ENCODE results near the gene MRGPRE.

Gene MRGPRE

DNA sequence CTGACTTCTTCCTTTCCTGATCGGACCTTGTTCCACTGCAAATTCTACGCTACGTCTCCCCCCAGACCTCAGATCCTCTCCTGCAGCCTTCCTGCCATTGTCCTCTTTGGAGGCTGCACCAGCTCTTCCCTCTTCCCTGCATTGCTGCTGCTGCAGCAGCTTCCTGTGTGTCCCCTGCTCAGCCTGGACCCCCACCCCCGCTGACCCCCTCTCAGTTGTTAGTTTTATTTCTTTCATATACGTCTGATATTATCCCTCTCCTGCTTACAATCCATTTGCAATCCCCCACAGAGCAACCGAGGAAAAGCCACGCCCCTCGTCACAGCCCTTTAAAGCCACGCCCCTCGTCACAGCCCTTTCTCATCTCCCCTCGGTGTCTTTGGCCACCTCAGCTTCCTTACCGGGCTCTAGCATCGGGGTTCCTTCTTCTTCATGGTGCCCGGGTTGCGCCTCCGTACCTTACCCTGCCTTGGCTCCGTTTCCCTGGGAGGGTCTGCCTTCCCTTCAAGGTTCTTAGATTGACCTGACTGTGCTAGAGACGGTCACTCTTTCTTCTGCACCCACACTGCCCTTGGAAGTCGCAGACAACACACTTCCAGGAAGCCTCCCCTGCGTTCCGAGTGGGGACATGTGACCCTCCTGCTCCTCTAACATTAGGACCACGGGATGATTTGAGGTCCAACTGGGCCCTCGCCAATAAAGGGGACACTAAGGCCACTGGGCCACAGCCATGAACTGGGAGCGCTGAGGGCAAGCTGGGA is 18.4 kb downstream of the MRGPRE start:
- DNase-seq (ENCODE audit: low spot score), result no peak

DNA sequence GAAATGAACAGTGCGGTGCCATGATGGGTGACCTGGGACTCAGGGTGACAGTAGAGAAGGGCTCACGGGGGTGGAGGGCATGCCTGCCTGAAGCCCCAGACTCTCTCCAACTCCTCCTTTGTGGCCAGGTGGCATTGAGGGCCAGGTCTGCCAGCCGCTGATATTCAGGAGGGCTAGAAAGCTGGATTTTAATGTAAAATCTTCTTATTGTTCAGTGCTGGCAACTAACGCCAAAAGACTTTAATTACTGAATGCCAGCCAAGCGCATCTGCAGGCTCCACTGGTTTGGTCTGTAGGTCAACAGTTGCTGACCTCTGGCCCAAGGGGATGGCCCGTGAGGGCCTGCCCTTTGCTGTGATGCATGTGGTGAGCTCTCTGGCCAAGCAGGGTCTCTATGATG is 23.9 kb downstream of the MRGPRE start:
- peak; percentile 4 for DNase-seq (ENCODE audit: low spot score)

- DNase-seq (ENCODE audit: low spot score), result peak; percentile 97
These were observed 24.6 kb downstream of the MRGPRE start for GRCh38 chr11:3207526-3208189.

GRCh38 chr11:3206922-3207204 is 25.4 kb downstream of the MRGPRE start:
- no peak for DNase-seq (ENCODE audit: low spot score)

- DNase-seq (ENCODE audit: low spot score), result no peak
These were observed 25.9 kb downstream of the MRGPRE start for GRCh38 chr11:3206156-3206921.

DNA sequence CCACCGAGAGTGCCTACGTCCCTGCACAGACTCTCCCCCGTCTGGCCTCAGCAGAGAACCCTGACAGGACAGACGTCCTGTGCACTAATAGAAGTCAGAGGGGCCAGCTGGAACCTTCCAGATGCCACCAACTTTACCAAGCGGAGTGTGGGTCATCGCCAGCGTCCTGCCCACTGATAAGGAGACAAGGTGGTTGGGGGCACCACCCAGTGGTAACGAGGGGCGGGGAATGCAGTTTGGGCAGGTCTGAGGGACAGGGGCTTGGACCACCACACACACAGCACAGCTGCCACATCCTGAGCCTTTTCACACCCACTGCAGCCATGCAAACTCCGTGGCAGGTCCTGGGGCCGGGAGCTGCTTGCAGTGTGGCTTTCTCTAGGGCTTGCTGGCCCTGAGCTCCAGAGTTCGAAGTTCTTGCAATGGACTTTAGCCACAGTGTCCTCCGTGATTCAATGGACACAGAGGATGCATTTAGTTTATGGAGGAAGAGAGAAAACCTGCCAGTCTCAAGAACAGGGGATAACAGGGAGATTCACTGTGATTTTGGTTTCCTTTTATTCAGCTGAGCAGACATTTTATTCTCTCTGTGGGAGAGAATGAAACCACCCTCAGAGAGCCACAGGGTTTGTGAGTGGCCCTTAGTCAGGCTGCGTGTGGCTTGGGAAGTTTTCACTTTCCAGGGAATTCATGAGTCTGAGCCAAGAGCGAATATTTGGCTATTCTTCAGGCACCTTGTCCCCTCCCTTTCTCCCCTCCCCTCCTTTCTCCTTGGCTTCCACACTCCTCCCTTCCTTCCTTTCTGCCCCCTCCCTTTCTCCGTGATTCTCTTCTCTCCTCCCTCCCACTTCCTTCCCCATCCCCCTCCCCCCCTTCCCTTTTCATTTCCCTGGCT is 26.7 kb downstream of the MRGPRE start:
- DNase-seq (ENCODE audit: low spot score), result no peak

GRCh38 chr11:3204141-3205015 is 27.8 kb downstream of the MRGPRE start:
- no peak for DNase-seq (ENCODE audit: low spot score)

DNA sequence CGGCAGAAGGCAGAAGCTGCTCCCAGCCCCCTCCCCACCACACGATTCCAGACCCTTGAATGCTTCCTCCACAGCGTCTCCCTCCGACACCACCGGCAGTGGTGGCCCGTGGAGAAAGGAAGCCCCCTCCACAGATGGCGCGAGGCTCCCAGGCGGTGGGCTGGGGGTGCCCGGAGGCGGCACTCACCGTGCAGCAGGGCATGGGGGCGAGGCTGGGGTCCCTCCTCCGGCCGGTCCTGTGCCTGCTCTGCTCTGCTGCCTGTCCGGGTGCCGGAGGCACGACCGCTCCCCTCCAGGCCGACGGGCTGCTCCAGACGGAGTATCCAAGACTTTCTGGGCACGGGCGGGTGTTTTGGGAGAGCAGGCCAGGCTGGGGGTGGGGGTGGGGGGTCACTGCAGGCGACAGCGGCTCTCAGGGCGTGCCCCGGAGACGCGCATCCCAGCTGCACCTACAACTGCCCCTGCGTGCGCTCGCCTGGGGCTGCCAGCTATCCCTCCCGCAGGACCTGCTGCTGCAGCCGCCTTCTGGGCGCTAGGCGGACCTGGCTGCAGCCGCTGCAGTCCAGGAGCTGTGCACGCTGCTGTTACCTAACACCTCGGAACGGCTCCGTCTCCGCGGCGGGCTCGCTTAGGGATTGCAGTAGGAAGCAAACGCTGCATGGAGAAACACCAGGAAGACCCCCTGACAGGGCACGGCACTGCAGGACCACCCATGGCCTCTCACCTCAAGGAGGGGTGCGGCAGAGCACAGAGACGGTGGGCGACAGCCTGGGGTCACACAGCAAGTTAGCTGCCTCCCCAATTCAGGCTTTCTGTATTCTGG is 28.8 kb downstream of the MRGPRE start:
- DNase-seq (ENCODE audit: low spot score), result no peak

DNA sequence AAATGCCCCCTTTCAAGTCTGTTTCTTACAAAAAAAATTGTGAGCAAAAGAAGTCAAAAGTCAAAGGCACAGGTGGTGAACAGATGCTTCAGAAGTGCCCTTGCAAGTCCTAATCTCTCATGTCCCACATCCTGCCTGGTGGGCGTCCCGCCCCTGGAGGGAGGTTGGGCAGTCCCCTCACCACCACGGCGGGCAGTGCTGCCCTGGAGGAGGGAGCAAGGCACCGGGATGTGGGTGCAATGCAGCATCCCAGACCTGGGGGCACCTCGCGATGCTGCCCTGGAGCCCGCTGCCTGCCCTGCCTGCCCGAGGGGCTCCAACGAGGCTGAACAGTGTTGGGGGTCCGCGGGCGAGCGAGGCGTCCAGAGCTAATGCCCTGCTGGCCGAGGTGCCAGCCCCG is 29.5 kb downstream of the MRGPRE start:
- no peak for DNase-seq (ENCODE audit: low spot score)

DNA sequence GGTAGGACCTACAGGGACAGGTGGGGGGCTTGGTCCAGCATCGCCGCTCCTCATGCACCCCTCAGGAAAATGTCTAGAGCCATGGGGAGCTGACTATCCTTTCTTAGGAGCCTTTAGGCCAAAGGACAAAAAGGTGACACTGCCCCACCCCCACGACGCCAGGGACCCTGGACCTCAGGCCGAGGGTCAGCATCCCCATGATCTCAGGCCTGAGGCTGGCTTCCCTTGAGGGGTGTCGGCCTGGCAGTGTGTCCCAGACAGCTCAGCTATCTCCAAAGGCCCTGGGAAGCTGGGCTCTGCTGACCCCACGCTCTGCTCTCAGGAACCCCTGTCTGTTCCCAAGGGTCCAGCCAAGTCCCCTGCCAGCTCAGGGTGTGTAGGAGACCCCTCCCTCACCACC is 29.9 kb downstream of the MRGPRE start:
- DNase-seq (ENCODE audit: low spot score), result no peak

DNA sequence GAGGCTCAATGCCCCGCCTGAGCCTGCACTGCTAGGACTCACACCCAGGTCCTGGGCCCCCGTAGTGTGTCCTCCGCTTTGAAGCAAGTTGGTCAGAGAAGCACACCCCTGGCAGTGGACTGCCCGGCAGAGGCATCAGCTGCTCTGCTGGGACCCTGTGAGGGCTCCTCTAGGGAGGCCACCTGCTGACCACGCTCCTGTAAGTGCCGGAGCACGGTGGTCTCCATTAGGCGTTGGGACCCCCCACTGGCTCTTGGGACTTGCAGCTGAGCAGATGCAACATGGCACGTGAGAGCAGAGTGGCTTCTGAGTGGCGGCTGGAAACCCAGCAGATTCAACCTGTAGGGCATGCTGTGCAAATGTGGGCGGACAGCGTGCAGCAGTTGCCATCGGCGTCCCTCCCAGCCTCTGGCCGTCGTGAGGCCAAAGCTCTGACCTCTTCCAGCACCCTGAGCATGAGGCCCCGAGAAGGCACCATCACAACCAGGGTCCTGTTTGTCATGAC is 30.5 kb downstream of the MRGPRE start:
- DNase-seq (ENCODE audit: low spot score), result no peak

DNA sequence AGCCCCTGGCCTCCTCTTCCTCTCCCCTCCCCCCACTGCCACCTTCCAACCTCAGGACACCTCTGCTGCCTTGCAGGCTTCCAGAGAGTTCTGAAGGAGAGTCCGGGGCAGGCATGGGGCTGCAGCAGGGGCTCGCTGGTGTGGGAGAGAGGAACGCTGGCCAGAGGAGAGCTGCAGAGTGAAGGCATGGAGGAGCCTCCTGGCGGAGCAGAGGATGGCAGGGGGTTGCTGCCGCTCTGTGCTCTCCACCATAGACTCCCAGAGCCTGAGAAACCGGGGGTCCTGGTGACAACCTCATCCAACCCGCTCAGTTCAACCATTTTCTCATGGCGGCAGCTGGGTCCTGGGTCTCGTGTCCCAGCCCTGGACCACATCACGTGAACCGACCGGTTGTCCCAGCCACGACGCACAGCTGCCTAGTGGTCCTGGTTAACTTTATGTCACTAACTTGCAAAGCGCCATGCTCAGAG is 31.1 kb downstream of the MRGPRE start:
- no peak for DNase-seq (ENCODE audit: low spot score)

- DNase-seq (ENCODE audit: low spot score), result no peak
These were observed 31.7 kb downstream of the MRGPRE start for GRCh38 chr11:3200388-3201111.

DNA sequence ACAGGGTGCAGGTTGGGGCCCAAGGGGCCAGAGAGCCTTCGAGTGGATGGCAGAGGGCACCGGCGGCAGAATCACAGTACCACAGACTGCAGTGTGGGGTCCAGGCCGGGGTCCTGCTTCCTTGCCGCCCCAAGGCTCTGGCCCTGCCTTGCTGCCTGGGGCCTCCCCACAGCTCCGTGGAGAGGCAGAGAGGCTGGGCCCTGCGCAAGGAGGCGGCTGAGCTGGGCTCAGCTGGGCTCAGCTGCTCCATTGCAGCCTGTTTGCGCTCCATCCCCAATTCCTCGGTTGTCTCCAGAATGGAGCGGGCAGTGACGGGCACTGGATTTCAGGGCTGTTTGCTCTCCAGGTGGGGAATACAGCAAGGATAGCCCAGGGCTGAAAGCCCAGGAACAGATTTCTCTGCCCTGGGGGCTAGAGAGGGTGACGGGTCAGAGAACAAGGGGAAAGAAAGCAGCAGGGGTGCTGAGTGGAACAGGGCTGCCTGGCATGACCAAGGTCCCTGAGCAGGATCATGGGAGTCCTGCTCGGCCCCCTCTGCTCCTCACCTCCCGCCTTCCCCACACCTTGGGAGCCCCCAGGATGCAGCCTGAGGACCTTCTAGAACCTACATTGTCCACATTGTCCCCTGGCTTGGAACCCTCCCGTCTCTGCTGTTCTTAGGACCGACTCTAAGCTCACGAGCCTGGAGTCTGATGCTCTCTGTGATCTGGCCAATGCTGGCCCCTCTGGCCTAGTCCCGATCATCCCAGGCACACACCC is 32.5 kb downstream of the MRGPRE start:
- DNase-seq (ENCODE audit: low spot score), result no peak

DNA sequence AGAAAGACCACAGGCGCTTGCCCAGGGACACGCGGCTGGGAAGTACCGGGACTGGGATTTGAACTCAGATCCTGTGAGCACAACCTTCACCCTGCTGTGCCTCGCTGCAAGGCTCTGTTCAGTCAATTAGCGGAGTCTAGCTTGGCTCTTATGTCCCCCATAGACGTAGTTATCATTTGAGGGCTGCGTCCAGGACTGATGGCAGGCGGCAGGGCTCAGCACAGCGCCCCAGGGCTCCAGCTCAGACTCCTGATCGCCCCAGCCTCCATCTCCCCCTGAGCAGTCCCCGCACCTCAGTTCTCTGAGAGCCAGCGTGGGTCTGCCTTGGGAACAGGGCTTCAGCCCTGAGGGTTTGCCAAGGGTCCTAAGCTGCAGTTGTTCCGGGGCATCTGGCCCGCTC is 33.4 kb downstream of the MRGPRE start:
- no peak for DNase-seq (ENCODE audit: low spot score)

- no peak for DNase-seq (ENCODE audit: low spot score)
These were observed 34.2 kb downstream of the MRGPRE start for GRCh38 chr11:3197878-3198528.

DNA sequence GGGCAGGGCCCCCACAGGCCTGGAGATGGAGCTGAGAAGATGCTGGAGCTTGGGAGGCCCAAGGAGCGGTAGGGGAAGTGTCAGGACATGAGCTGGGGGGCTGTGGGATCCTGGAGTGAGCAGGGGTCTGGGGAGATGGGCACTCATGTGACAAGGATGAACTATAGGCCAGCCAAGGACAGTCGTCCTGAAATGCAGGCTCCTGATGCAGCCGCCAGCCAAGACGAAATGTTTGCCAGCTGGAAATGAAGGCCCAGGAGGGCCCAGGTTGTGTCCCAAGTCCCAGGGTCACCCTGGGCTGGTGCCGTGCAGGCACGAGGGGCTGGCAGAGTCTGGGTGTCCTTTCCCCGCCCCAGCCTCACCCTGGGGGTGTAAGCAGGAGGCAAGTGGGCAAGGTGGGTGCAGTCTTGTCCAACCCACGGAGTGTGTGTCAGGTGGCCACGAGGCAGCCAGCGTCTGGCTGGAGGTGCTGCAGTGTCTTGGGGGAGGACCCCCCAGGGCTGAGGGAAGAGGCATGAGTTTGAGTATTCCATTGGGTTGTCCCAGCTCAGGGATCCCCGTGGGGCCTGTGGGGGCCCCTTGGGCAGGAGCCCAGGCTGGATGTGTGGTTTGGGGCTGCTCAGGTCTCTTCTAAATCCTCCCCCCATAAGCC is 35.0 kb downstream of the MRGPRE start:
- DNase-seq (ENCODE audit: low spot score), result no peak

All from cerebellar cortex (tissue), 1 donor.